GM19328 (cell line): ENCODE data around the gene CLDN18.
A peak's percentile ranks its signal among the peaks of the same experiment; 100 is the strongest.

Experiments
- ATAC-seq: cut with Tn5 transposase; IDR thresholded peaks from one replicate; pipeline ENCODE4 v1.9.1; 2021; ENCODE audit warnings: mild to moderate bottlenecking, moderate library complexity; ENCODE audit not compliant: unreplicated experiment

Gene CLDN18

DNA sequence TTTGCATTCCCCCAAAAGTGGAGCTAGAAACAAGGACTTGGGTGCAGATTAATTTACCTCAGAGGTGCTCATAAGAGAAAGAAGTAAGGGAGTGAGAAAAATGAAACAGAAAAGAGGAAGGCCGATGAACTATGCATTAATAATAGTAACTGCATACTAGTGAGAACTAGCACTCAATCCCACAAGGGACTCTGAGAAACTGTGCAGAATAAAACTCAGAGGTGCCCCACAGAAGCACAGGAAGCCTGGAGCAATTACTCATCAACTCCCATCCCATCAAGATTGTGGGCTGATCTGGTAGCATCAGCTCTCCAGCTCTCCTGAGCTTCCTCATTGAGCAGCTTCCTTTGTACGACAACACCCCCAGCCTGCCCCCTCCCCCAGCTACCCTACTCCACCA is 50.8 kb downstream of the CLDN18 start:
- peak; percentile 45 for ATAC-seq

DNA sequence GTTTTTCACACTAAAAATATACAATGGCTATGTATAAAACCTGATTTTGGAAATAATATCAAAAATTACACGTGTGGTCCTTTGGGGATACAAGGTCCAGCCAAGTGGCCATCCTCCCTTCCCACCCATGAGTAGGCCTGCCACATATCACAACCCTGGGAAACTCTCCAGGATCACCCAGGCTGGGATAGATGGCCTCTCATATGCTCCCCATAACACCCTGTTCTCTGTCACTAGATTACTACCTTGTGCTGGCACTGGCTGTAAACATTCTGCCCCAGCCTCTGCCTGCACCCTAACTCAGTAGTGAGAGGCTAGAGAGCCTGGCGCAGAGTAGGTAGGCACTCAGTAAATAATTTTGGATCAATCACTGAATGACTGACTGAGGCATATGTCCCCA is 52.1 kb downstream of the CLDN18 start:
- ATAC-seq: no peak

DNA sequence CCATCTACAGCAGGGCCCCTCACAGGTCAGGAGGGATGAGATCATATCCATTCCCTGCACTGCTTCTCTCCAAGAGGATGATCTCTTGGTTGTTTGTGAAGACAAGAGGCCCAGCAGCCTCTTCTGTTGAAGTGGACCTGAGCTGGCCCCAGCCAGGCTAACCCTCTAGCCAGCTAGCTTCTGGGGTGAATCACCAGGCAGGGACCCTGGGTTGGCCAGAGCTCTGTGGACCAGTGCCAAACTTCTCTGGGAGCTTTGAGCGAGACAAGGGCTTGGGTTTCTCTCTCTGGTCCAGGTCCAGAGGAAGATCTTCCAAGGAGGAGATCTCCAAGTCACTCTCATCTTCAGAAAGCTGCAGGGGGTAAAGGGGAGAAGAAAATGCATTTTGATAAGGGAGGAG is 52.7 kb downstream of the CLDN18 start:
- ATAC-seq: no peak

DNA sequence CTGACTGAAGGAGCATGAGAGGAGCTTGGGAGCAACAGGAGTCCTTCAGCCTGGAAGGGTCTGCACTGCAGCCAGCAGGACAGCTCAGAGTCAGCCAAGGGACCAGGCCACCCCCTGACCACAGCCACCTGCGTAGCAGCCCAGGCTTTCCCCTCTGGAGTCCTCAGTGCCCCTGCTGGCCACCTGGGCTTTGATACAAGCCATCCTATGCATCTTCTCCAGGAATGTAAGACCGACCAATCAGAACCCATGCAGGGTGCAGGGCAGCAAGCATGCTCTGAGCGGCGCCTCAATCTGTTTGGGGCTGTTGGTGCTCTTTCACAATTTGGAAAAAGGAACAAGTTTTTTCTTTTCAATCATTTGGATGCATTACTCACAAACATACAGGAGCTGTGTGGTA is 53.5 kb downstream of the CLDN18 start:
- ATAC-seq: no peak

DNA sequence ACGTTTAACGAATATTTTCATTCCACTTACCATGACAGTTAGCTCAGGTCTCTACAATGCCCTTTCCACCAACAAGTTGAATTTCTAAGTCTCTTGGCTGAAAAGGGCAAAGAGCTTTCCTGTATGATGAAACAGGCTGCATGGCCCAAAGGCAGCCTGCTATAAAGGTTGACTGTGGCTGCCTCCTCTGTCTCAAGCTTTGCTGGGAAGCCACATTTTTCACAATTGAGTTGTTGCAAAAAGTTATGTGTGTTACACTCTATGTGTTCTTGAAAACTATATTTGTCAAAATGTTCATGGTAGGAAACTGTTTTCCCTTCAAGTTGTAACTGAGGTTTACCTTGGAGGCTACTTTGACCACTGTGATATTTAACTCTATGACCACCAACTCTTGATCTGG is 56.0 kb downstream of the CLDN18 start:
- ATAC-seq: no peak

DNA sequence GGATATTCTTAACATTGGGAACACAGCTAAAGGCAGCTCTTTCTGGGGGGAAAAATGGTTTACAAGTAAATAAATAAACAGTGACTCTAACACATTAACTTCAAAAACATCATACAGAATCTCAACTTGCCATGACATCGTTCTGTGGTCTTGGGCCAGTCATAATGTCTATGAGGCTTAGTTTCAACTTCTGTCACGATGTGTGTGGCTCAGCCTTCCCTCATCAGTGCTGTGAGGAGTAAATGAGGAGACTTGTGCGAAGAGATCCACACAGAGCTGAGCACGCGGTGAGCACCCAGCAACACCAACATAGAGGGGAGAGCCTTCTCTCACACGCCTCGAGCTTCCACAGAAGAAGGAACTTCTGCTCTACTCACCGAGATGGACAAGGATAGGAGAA is 56.4 kb downstream of the CLDN18 start:
- ATAC-seq: peak; percentile 70

DNA sequence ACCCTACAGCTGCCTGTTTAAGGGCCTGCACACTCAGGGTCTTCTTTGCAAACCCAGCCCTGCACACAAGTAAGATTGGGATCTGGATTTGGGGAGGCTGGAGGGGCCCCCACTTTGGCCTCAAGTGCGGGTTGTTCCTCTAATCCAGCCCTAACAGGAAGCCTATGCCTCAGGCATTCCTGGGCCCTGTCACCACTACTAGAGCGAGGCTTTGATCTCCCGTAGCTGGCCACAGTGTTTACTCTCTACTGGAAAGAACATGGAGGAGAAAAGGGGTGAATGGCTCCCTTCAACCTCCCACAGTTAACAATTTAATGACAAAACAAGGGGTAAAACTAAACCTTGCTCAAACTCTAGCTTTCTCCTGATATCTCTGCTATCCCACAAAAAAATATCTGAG is 57.0 kb downstream of the CLDN18 start:
- no peak for ATAC-seq

DNA sequence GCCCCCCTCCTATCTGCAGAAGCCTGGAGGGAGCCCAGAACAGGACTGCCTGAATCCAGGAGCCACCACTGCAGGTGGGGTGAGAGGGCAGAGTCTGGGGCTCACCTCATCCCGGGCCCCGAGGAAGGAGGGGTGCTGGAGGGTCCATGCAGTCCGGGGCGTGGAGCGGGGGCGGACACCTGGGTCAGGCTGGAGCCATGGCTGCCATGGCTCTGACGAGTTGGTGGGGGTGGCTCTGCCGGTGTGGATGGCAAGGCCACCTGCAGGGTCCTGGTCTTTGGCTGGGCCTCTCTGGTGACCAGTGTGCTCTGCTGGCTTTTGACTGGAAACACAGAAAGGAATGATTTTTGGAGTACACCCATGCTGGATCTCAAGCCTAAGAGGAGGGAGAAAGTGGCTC is 58.1 kb downstream of the CLDN18 start:
- ATAC-seq: no peak

DNA sequence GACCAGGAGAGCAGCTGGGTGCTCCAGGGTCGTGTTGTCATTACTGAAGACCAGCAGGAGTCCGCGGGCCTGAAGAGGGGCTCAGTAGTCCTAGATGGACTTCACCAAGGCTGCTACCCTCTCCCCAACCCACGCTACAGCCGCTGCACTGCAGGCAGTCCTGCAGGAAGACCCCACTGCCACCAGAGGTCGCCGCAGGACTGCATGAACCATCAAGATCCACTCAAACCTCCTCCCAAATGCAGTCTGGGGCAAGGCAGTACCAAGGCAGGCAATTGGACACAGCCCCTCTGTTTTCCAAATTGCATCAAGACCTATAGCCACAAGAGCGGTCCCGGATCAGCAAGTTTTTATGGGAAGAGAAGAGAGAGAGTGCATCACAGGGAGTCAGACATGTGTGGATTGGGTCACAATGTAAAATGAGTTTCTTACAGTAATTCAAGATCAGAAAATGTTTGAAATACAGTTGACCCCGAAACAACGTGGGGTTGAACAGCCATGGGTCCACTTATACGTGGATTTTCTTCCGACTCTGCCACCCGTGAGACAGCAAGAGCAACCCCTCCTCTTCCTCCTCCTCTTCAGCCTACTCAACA is 58.7 kb downstream of the CLDN18 start:
- peak; percentile 61 for ATAC-seq

DNA sequence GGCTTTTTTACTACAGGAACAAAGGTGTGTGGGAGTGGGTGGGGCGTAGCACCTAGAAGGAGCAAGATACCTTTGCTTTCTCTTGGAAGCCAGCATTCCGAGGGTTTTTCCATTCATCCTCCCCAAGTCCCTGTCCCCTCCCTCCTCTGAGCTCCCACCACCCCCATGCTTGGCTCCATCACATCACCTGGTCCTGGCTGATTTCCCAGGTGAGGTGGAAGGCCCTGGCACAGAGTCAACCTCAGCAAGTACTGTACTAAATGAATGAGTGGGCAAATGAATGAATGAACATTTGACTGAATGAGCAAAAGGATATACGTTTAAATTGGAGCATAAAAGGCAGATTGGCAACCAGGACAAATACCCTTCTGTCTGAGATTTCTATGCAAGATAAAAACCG is 60.0 kb downstream of the CLDN18 start:
- no peak for ATAC-seq

DNA sequence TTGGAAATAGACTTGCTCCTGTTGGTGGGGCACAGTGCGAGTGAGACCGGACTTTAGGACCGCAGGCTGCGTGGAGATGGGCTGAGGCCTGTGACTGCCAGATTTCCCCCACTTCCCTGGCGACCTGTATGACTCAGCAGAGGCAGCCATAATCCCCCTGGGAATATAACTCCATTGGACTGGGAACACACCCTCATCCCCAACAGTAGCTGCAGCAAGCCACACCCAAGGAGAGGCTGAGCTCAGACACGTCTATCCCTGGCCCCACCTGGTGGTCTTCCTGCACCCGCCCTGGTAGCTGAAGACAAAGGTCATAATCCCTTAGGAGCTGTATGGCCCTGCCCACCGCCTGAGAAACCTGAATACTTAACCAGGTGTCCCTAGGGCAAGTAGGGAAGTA is 62.8 kb downstream of the CLDN18 start:
- ATAC-seq: no peak

DNA sequence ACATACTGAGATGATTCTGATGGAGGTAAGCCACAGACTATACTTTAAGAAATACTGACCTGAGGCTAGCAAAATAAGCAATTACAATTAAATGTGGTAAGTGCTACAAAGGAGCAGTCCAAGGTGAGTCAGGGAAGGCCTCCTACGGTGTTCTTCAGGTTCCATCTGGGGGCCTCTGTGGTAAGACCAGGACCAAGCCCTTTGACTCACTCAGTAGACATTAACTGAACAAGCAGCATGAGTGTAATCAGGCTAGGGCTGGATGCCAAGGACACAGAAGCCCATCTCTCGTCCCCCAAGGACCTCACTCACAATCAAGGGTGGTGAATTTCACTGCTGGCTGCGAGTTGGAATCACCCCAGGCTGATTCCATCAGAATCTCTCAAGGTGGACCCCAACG is 68.1 kb downstream of the CLDN18 start:
- ATAC-seq: no peak

DNA sequence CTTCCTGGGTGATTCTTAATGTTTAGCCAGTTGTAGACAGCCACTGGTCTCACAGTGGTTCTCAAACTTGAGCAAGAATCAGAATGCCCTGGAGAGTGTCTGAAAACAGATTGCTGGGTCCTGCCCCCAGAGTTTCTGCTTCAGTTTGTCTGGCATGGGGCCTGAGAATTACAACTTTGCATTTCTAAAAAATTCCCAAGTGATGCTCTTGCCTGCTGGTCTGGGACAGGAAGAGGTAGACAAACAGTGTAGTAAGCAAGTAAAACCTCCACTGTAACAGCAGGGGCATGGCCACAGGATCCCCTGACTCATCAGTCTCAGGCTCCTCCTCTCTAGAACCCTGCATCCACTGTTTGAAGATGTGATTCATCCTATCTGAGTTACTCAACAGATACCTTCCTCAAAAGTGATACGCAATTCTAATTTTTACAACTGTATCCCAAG is 69.0 kb downstream of the CLDN18 start:
- no peak for ATAC-seq

DNA sequence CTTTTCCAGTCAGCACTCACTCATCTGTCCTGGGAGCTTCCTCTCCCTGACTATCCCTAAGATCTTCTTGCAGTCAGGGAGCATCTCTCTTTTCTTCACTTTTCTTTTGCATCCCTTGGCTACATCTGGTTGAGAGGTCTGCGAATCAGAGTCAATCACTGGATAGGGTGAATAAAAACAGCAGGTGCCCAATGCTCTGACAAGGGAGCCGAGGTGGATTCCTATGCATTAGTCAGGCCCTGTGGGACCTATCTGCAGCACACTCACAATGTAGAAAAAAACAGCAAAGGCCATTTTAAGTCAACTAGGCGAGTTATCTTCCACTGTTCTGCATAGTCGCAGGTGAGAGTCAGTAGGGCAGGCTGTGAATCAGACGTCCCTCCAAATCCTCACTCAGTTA is 69.9 kb downstream of the CLDN18 start:
- no peak for ATAC-seq

DNA sequence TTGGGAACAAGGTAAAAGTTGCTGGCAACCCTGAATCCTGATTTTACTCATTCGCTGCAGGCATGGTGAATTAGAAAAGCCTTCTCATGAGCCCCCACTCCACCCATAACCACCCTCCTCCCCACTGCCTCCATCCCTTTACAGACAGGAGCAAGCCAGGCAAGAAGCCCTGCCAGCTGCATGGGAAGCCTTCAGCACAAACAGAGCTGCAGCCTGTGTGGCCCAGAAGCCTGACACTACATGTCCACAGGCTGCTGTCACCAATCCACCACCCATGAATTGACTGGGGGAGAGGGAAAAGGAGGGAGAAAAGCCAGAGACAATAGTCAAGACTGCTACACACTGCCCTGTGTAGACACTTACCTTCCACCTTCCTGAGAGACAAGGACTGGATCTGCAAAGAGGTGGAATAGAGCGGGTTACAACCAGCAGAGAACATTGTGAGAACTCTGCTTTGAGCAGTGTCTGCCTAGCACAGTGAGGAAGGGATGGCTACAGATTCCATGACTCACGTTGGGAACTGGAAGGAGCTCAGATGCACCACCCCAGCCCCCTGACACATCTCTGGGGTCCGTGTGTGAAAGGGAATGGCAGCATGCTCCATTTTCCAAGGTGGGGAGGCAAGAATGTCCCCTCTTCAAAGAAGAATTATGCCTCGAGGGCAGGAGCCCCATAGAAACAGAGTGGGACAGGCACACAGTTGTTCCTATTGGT is 71.6 kb downstream of the CLDN18 start:
- ATAC-seq: no peak

DNA sequence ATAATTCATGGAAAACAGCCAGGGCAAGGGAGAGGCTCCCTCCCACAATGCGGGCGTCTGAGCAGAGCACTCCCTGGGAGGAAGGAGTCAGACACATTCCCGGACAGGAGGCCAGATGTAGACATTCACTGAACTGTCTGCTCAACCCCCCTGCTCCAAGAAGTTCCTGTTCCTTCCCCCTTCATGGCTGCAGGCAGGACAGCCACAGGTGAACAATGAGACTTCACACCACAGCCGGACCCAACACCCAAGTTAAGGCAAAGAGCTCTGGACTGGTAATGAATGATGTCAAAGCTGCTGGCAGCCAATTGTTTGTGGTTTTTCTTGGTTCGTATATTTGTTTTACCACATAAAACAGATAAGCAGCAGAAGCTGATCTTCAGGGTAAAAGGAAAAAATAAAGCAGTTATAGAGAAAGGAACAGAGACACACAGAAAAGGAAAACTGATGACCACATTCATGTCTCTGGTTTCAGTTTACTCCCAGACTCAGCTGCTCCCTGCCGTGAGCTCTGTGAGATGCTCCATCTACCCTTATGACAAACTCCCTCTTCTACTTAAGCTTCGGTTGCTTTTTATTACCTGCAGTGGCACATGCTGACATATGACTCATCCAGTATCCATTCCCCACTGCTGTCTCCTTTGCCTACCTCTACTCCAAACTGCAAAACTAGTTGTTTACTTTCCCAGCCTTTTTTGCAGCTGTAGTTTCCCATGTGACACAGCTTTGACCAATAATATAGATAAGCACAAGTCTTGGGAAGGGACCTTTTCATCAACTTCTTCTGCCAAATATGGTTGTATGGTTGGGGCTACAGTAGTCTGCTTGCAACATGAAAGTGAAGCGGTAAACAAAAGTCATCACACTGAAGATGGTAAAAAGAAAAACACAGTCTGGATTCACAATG is 72.4 kb downstream of the CLDN18 start:
- peak; percentile 87 for ATAC-seq

DNA sequence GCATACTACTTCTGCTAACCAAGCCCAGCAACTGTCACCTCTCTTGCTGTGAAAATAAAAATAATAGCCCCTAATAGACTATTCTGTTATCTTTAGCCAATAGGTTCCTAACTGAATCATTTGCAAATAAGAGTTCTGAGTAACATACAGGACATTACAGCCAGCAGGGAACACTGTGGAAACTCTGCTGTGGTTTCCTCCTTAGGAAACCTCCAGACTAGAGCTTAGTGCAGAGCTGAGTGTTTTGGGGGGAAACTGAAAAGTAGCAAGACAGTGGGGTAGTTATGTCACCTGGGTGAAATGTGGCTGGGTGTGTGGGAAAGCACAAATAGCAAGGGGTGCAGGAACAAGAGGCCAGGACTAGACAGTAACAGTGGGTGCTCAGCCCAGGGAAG is 73.0 kb downstream of the CLDN18 start:
- ATAC-seq: peak; percentile 31
